ENCODE results near the gene AAGAB.

Gene AAGAB

GRCh38 chr15:67210555-67211168 is 43.8 kb downstream of the AAGAB start:
- no peak for DNase-seq (ENCODE audit: low read depth, low spot score)

DNA sequence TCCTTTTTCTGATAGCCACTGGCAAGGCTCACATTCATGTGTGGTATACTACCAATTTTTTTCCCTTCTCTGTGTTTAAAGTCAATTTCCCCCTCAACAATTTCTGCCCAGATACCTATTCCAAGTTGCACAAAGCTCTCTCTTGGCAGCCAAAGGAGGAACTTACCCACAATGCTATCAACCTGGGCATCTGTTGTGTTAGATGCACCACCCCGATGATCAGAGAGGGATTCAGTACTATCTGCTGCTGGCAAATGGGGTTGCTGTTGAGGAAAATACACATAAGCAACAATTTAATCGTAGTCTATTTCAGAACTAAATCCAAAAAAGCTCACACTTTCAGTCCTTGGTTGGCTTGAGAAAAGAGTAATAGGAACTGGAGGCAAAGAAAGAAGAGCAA is 46.1 kb downstream of the AAGAB start:
- DNase-seq (ENCODE audit: low read depth, low spot score), result no peak

DNA sequence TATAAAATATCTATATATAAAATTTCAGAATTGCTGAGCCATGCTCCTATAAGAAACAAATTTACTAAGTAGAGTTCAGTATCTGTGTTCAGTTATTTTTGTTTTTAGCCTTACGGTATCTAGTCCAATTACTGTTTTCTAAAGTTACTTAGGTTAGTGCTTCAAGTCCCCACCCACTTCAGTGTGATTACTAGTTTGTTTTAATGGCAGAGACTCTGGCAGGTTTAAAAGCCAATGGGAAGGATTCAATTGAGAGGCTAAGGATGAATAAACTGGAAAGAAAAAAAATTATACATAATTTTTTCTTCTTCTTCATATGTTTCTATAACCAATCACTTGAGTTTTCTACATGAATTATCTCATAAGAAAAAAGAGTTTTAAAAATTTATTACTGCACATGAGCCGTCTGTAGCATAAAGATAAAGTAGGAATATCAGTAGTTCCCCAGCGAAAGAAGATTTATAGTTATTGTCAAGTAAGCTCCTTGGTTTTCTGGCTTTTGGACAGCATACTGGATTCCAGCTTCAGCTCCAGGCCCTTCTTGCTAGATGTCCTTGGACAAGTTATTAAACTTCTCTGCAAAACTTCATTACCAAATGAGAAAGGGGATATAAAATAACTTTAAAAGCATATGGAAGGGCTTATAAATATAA is 46.8 kb downstream of the AAGAB start:
- DNase-seq (ENCODE audit: low read depth, low spot score), result no peak

DNA sequence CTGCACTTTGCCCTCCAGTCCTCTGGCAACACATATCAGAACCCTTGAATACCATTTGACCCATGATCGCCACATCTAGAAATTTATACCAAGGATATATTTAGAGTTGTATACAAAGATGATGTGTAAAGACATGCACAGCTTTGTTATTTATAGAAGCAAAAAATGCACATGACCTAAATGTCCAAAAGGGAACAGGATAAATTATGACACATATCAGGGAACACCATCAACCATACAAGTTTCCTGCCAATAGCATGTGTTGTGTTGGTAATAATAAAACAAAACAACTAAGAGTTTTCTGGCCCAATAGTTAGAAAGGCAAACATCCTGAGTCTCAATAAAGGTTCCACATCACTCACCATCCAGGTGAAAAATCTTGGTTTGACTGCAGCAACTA is 51.5 kb downstream of the AAGAB start:
- no peak for DNase-seq (ENCODE audit: low read depth, low spot score)

DNA sequence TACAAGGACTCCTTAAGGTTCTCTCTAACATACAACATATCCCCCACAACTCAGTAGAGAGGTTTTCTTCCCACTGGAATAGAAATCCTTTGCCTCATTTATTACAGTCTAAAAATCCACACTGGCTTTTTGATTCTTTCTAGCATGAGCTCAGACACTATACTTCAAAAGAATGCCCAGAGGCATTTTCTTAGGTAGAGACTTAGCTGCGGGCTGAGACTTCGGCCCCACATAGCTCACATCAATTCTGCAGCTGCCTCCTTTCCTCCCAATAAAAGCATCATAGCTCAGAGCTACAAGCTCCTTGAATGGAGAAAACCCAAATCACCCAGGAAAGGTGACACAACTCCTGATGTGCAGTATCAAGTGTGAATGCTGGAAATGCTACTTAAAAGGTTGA is 52.4 kb downstream of the AAGAB start:
- no peak for DNase-seq (ENCODE audit: low read depth, low spot score)

DNA sequence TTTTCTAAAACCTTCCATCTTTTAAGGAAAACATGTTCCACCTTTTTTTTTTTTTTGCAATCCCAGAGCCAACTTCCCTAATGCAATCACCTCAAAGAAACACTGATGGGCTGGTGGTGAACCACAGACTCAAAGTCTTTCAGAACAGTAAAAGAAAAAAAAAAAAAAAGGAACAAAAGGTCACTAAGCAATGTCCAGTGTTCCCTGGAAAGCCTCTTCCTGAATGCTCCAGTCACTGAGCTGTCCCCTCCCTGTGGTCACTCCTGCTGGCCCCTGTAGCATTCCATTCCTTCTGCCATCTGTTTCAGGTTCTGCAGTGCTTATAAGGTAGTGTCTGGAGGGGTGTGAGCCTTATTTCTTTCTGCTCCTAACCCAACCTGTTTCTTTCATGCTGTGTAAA is 53.3 kb downstream of the AAGAB start:
- peak; percentile 70 for DNase-seq (ENCODE audit: low read depth, low spot score)

DNA sequence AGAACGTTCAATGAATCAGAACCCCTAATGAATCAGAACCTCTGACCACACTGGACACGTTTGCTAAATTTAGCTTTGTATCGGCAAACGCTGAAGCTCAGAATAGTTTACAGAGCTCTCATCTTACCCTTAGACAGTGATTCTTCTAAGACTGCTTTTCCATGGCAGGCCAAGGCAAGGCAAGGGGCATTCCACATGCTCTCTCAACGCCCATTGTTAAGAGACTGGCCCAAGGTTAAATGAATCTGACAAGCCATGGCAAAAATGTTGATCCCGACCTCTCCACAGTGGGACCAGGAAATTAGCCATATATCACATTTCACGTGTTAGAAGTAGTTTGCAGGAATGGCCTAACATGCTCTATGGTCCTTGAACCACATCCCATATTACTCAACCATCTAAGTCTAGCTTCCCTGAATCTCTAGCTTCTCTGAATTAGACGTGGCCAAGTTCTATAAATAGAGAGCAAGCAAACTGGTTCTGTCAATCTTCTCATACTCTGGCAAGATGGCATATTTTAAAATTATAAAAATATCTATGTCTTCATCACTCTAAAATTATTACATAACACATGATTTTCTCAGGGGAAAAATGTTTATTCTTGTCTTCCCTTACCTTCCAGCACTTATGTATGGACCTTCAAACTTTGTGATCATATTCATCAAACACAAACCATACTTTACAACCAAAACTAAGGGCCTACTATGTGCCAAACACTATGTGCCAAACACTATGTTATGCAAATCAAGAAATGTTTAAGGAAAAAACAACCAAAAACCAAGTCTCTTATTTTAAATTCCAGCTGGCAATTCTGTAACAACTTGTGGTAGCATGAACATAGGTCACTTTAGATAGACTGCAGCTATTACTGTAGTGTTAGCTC is 54.3 kb downstream of the AAGAB start:
- peak; percentile 39 for DNase-seq (ENCODE audit: low read depth, low spot score)

- DNase-seq (ENCODE audit: low read depth, low spot score), result peak; percentile 57
Observed at GRCh38 chr15:67199391-67199790, 55.1 kb downstream of the AAGAB start.

DNA sequence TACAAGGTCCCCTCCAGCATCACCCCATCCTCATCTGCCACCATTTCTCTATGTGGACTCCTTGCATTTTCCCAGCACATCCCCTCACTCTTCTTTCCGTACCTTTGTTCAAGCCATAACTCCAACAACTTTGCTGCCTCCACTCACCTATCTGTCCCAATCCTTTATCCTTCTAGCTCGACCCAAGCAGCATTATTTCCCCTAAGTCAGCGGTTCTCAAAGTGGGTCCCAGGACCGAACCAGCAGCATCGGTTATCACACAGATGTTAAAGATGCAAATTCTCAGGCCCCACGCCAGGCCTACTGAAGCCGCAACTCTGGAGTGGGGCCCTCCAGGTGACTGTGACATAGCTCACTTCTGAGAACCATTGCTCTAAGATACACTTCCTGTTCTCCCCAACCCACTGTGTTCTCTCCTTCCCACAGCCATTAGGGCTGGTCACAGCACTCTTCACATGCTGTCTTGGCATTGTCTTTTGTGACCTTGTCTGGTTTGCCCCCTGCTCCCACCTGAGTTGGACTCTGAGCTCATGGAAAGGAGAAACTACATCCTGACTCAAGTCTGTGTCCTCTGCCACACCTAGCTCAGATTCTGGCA is 56.2 kb downstream of the AAGAB start:
- no peak for DNase-seq (ENCODE audit: low read depth, low spot score)

DNA sequence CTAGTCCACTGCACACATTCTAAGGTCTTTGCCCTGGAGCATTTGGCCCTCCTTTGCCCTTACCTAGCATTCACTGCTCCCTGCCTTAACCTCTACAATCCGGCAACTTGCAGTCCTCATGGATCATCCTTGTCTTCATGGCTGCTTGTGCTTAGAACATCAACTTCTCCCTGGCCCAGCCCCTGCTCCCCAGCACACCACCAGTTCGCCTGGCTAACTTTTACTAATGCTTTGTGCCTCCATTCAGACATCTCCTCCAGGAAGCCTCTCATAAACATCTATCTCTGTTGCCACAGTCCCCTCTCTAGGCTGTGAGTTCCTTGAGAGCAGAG is 57.1 kb downstream of the AAGAB start:
- no peak for DNase-seq (ENCODE audit: low read depth, low spot score)

GRCh38 chr15:67196672-67197363 is 57.6 kb downstream of the AAGAB start:
- peak; percentile 84 for DNase-seq (ENCODE audit: low read depth, low spot score)

- DNase-seq (ENCODE audit: low read depth, low spot score), result no peak
Observed at GRCh38 chr15:67196222-67196621, 58.2 kb downstream of the AAGAB start.

GRCh38 chr15:67195305-67195704 is 59.2 kb downstream of the AAGAB start:
- no peak for DNase-seq (ENCODE audit: low read depth, low spot score)

DNA sequence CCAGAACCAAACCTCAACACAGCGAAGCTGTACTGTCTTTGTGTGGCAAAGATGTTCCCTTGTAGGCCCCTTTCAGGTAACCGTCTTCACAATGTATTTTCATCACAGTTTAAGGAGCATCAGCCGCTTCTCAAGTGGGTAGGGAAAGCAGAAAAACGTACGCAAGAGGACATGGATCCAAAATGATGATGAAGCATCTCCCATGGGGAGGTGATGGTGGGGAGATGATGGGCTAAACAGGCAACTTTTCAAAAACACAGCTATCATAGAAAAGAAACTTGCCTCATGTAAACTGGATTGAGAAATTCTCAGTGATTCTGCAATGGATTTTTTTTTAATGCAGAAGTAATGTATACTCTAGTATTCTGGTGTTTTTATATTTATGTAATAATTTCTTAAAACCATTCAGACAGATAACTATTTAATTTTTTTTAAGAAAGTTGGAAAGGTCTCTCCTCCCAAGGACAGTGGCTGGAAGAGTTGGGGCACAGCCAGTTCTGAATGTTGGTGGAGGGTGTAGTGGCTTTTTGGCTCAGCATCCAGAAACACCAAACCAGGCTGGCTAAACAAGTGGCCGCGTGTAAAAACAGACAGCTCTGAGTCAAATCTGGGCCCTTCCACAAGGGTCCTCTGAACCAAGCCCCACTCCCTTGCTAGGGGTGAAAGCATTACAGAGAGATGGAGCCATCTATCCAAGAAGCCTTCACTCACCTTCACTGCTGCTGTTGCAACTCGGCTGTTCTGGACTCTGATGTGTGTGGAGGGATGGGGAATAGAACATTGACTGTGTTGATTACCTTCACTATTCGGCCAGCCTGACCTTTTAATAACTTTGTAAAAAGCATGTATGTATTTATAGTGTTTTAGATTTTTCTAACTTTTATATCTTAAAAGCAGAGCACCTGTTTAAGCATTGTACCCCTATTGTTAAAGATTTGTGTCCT is 60.0 kb downstream of the AAGAB start:
- no peak for DNase-seq (ENCODE audit: low read depth, low spot score)

DNA sequence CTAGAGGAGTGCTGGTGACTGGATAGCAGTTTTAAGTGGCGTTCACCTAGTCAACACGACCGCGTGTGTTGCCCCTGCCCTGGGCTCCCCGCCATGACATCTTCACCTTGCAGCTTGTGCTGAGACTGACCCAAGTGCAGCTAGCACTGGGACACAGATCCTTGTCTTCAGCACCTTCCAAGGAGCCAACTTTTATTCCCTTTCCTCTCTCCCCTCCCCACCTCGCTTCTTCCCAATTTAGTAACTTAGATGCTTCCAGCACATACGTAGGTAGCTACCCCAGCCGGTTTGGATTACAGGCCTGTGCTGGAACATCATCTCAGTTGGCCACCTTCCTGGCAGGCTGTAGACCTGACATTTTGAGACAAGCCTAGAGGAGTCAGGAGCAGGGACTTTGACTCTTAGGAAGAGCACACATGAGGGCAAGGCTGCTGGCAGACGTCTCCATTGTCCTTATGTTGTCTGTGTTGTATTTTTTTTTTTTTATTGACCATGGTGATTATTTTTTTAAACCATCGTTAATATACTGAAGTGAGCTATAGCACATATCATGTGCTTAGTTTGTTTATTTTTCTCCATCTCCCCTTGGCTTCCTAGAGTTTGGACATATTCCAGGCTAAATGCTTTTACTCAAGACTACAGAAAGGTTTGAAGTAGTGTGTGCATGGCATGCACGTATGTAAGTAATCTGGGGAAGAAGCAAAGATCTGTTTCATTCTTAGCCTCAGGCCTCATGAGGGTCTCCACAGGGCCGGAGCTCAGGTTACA is 61.1 kb downstream of the AAGAB start:
- DNase-seq (ENCODE audit: low read depth, low spot score), result no peak

DNA sequence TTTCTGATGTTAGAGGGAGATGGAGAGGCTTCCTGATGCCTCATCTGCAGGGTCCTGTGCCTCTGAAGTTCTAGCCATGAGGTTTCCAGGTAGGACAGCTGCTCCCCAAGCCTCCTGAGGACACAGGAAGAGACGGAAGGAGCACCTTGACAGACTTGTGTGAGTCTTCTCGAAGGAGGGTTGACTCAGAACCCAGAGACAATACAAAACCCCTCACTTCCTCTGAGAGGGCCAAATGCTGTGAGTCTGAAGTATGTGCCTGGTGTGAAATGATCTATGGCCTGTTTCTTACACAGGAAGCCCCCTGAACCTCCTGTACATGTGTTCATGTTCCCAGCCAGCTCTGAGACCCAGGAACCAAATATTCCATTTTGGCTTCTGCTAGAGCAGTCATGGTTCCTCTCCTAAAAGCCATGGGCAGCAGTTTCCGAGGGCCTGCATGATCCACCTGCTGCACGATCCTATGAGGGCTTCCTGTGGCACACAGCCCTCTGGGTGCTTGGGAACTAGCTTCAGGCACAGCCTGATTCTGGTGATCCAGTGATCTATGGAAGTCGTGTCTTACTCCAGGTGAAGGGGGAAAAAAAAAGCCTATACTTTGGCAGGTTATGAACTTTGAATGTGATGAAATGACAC is 62.2 kb downstream of the AAGAB start:
- peak; percentile 2 for DNase-seq (ENCODE audit: low read depth, low spot score)

DNA sequence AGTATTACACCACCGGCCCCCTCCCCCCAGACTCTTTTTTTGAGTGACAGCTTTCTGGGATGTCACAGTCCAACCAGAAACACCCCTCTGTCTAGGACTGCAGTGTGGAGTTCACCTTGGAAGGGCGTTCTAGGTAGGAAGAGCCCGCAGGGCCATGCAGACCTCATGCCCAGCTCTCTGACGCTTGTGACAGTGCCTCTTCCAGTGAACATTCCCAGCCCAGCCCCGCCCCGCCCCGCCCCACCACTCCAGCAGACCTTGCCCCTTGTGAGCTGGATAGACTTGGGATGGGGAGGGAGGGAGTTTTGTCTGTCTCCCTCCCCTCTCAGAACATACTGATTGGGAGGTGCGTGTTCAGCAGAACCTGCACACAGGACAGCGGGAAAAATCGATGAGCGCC is 63.6 kb downstream of the AAGAB start:
- no peak for DNase-seq (ENCODE audit: low read depth, low spot score)

DNA sequence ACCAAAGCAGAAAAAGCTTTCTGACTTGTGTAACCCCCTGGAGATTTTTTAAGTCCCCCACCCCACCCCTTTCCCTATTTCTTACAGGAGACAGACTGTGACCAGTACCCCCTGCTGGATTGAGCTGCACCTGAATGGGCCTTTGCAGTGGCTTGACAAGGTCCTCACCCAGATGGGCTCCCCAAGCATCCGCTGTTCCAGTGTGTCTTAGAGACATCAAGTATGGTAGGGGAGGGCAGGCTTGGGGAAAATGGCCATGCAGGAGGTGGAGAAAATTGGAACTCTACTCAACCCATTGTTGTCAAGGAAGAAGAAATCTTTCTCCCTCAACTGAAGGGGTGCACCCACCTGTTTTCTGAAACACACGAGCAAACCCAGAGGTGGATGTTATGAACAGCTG is 64.1 kb downstream of the AAGAB start:
- no peak for DNase-seq (ENCODE audit: low read depth, low spot score)

DNA sequence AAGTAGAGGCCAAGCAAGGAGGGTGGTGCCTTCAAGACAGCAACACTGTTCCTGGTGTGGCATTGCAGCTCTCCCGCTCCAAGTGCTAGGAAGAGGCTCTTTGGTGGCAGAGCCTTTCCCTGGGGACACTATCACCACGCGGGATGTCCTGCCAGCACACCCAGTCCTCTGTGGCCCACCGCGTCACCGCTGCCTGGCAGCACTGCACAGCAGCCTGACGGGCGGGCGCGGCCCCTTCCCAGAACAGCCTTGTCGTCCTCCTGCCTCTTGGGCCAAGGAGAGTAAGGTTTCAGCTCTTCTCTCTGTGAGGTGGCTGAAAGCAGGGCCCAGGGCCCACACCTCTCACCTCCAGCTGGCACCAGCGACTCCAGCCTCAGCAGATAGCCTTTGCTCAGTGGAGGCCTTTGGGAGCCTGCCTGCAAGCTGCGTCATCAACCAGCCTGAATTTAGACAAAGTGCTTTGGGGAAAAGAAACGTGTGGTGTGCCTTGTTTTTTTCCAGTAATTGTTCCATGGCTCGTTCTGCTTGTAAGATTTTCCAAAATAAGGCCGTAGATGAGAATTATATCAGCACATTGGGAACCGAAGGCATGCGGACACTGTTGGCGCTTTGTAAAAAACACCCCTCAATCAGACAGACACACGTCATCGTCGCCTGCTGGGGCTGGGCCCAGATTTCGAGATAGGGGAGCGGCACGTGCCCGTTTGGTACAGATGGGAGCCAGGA is 65.0 kb downstream of the AAGAB start:
- DNase-seq (ENCODE audit: low read depth, low spot score), result peak; percentile 0
